HepG2 (cell line): ENCODE data around the gene SLC38A9. TPM values are rescaled to one million over a fixed set of nuclear protein-coding genes. Genes with fewer than 3 reads are reported as not detected.

Experiments used
- CEBPG ChIP-seq: IDR thresholded peaks from 2 replicates; pipeline ENCODE4 v1.6.1; 2016
- EZH2 ChIP-seq: conservative IDR thresholded peaks from 2 replicates; pipeline ENCODE4 v1.6.1; 2012; ENCODE audit warnings: mild to moderate bottlenecking, low read depth, low read length, moderate library complexity
- MAFF ChIP-seq: IDR thresholded peaks from 2 replicates; pipeline ENCODE4 v1.6.1; 2011; ENCODE audit warnings: low read depth, low read length, improper control_type of control experiment
- MED13 ChIP-seq: sonication (generic); formaldehyde crosslinking; IDR thresholded peaks from 2 replicates; pipeline ENCODE4 v1.5.0; 2020; ENCODE audit warnings: missing genetic modification reagents
- NCOA5 ChIP-seq: sonication (generic); formaldehyde crosslinking; IDR thresholded peaks from 2 replicates; pipeline ENCODE4 v1.4.0; 2020; ENCODE audit warnings: missing genetic modification reagents
- PRMT3 ChIP-seq: sonication (generic); formaldehyde crosslinking; IDR thresholded peaks from 2 replicates; pipeline ENCODE4 v1.8.1; 2022; ENCODE audit warnings: low read depth, mild to moderate bottlenecking, moderate library complexity, missing genetic modification reagents, borderline replicate concordance
- SAP130 ChIP-seq: IDR thresholded peaks from 2 replicates; pipeline ENCODE4 v1.6.1; 2016; ENCODE audit warnings: low read depth
- SOX13 ChIP-seq, 3 experiments: fragments of 450-650 bp in 1 of 3; sonication (generic) in 1 of 3; formaldehyde crosslinking in 1 of 3; IDR thresholded peaks in 2 of 3; conservative IDR thresholded peaks in 1 of 3; 2 replicates each; pipeline versions ENCODE4 v1.5.0 to v1.6.1; 2016 to 2020; ENCODE audit warnings: antibody characterized with exemption in 1 of 3, mild to moderate bottlenecking in 1 of 3, missing compliant biosample characterization in 1 of 3, missing genetic modification reagents in 1 of 3, moderate library complexity in 1 of 3
- TCF12 ChIP-seq, 2 experiments: fragments of 450-650 bp in 1 of 2; sonication (generic) in 1 of 2; formaldehyde crosslinking in 1 of 2; IDR thresholded peaks; 2 replicates each; pipeline versions ENCODE4 v1.6.1 to v1.8.0; 2017 to 2022; ENCODE audit warnings: antibody characterized with exemption in 1 of 2, mild to moderate bottlenecking in 1 of 2, missing genetic modification reagents in 1 of 2, moderate library complexity in 1 of 2
- THAP11 ChIP-seq: IDR thresholded peaks from 2 replicates; pipeline ENCODE4 v1.6.1; 2016; ENCODE audit warnings: missing biosample characterization, missing genetic modification reagents
- ZBTB4 ChIP-seq: sonication (generic); formaldehyde crosslinking; IDR thresholded peaks from 2 replicates; pipeline ENCODE4 v1.4.0; 2020; ENCODE audit warnings: missing genetic modification reagents, mild to moderate bottlenecking, borderline replicate concordance
- ZMYM2 ChIP-seq: sonication (generic); formaldehyde crosslinking; IDR thresholded peaks from 2 replicates; pipeline ENCODE4 v1.8.0; 2022; ENCODE audit warnings: mild to moderate bottlenecking, missing genetic modification reagents
- ZNF607 ChIP-seq: sonication (generic); formaldehyde crosslinking; IDR thresholded peaks from 2 replicates; pipeline ENCODE4 v1.5.1; 2020; ENCODE audit warnings: missing genetic modification reagents, mild to moderate bottlenecking, borderline replicate concordance
- ZNF879 ChIP-seq: sonication (generic); formaldehyde crosslinking; IDR thresholded peaks from 2 replicates; pipeline ENCODE4 v1.8.1; 2023; ENCODE audit warnings: missing genetic modification reagents
- ZSCAN20 ChIP-seq: sonication (generic); formaldehyde crosslinking; IDR thresholded peaks from 2 replicates; pipeline ENCODE4 v1.4.0; 2020; ENCODE audit warnings: missing genetic modification reagents, mild to moderate bottlenecking, borderline replicate concordance
- polyA plus RNA-seq, 8 experiments: library from polyadenylated mRNA; depleted of rRNA in 3 of 8; stranded (reverse) in 7 of 8; unstranded in 1 of 8; fragments of >200 nt; fragmentation: Illumina TruSeq in 4 of 8; extraction: Trizol in 4 of 8; gene quantifications; 2 replicates each; pipeline versions ENCODE4 v1.2.1 to v1.2.3, GENCODE V29; 2011 to 2016; ENCODE audit warnings: low read depth in 4 of 8, missing spikeins in 1 of 8, mixed read lengths in 1 of 8; ENCODE audit not compliant: insufficient read depth in 1 of 8
- total RNA-seq, 5 experiments: library from RNA; depleted of rRNA; stranded (reverse); fragments of >200 nt; fragmentation: Illumina TruSeq; extraction: Trizol; gene quantifications; 2 replicates each; pipeline ENCODE4 v1.2.3, GENCODE V29; 2016; ENCODE audit warnings: low read depth in 1 of 5
- TF ChIP-seq, protein P1 (sequence below): sonication (generic); formaldehyde crosslinking; IDR thresholded peaks from 2 replicates; pipeline ENCODE4 v1.8.1; 2023; ENCODE audit warnings: missing genetic modification reagents, mild to moderate bottlenecking, borderline replicate concordance
- TF ChIP-seq, protein P2 (sequence below), 2 experiments: fragments of 450-650 bp in 1 of 2; sonication (generic) in 1 of 2; formaldehyde crosslinking; IDR thresholded peaks; 2 replicates each; pipeline versions ENCODE4 v1.5.0 to v1.8.0; 2020 to 2022; ENCODE audit warnings: mild to moderate bottlenecking in 1 of 2, missing genetic modification reagents in 1 of 2
- TF ChIP-seq, protein P3 (sequence below): sonication (generic); formaldehyde crosslinking; IDR thresholded peaks from 2 replicates; pipeline ENCODE4 v1.4.0; 2020; ENCODE audit warnings: mild to moderate bottlenecking, missing genetic modification reagents
- TF ChIP-seq, protein P4 (sequence below): IDR thresholded peaks from 2 replicates; pipeline ENCODE4 v1.6.1; 2012; ENCODE audit warnings: low read depth, low read length, improper control_type of control experiment

Gene SLC38A9
- total and polyA plus RNA-seq, 2 of the 13 experiments (the other 11 are each of a cell fraction or from before 2014, with no cell fraction given): 19.3 to 36.0 TPM

- no peak for TF ChIP-seq PRMT3
- TF ChIP-seq SOX13 (IDR thresholded peaks at IDR 0.05): no peak
- peak in 1 of 2 experiments; percentile 46; a peak in 2 of 4 replicates for TF ChIP-seq SOX13 (CRISPR knock-in tag; conservative IDR thresholded peaks at IDR 0.05 in 1 of 2, IDR thresholded peaks at IDR 0.05 in 1 of 2)
- TF ChIP-seq EZH2: no peak
- peak; percentile 24; the same call in 1 of the 2 replicates for TF ChIP-seq THAP11
- TF ChIP-seq ZNF607 (CRISPR knock-in tag): no peak
- no peak for TF ChIP-seq NCOA5 (CRISPR knock-in tag)
- TF ChIP-seq ZMYM2 (CRISPR knock-in tag): no peak
- TF ChIP-seq, protein P1, sequence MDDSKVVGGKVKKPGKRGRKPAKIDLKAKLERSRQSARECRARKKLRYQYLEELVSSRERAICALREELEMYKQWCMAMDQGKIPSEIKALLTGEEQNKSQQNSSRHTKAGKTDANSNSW (CRISPR knock-in tag): no peak
- TF ChIP-seq, protein P2, sequence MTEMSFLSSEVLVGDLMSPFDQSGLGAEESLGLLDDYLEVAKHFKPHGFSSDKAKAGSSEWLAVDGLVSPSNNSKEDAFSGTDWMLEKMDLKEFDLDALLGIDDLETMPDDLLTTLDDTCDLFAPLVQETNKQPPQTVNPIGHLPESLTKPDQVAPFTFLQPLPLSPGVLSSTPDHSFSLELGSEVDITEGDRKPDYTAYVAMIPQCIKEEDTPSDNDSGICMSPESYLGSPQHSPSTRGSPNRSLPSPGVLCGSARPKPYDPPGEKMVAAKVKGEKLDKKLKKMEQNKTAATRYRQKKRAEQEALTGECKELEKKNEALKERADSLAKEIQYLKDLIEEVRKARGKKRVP (CRISPR knock-in tag; IDR thresholded peaks at IDR 0.05): peak in 1 of 2 experiments; percentile 77; a peak in 2 of 4 replicates
- no peak for TF ChIP-seq ZSCAN20 (CRISPR knock-in tag)
- TF ChIP-seq SAP130 (CRISPR knock-in tag): peak; percentile 14; the same call in 1 of the 2 replicates
- TF ChIP-seq, protein P3, sequence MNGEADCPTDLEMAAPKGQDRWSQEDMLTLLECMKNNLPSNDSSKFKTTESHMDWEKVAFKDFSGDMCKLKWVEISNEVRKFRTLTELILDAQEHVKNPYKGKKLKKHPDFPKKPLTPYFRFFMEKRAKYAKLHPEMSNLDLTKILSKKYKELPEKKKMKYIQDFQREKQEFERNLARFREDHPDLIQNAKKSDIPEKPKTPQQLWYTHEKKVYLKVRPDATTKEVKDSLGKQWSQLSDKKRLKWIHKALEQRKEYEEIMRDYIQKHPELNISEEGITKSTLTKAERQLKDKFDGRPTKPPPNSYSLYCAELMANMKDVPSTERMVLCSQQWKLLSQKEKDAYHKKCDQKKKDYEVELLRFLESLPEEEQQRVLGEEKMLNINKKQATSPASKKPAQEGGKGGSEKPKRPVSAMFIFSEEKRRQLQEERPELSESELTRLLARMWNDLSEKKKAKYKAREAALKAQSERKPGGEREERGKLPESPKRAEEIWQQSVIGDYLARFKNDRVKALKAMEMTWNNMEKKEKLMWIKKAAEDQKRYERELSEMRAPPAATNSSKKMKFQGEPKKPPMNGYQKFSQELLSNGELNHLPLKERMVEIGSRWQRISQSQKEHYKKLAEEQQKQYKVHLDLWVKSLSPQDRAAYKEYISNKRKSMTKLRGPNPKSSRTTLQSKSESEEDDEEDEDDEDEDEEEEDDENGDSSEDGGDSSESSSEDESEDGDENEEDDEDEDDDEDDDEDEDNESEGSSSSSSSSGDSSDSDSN: no peak
- TF ChIP-seq, protein P4, sequence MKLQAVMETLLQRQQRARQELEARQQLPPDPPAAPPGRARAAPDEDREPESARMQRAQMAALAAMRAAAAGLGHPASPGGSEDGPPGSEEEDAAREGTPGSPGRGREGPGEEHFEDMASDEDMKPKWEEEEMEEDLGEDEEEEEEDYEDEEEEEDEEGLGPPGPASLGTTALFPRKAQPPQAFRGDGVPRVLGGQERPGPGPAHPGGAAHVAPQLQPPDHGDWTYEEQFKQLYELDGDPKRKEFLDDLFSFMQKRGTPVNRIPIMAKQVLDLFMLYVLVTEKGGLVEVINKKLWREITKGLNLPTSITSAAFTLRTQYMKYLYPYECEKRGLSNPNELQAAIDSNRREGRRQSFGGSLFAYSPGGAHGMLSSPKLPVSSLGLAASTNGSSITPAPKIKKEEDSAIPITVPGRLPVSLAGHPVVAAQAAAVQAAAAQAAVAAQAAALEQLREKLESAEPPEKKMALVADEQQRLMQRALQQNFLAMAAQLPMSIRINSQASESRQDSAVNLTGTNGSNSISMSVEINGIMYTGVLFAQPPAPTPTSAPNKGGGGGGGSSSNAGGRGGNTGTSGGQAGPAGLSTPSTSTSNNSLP: peak; percentile 88
- TF ChIP-seq TCF12 (IDR thresholded peaks at IDR 0.05): no peak
- no peak for TF ChIP-seq TCF12 (CRISPR knock-in tag; IDR thresholded peaks at IDR 0.05)
- TF ChIP-seq MED13 (CRISPR knock-in tag): no peak
- no peak for TF ChIP-seq ZNF879
- peak; percentile 63; the same call in 1 of the 2 replicates for TF ChIP-seq CEBPG (CRISPR knock-in tag)
- TF ChIP-seq MAFF: no peak
- TF ChIP-seq ZBTB4: no peak
Observed at GRCh38 chr5:55691265-55692105, 20.6 kb downstream of the SLC38A9 start (continued).
